Cerebellar cortex (tissue), 1 donor: ENCODE results near the gene XRCC5.

Source experiments
- DNase-seq: peaks from one replicate; pipeline ENCODE4 v3.0.0-alpha.2; 2015; ENCODE audit warnings: low spot score

XRCC5 gene

DNA sequence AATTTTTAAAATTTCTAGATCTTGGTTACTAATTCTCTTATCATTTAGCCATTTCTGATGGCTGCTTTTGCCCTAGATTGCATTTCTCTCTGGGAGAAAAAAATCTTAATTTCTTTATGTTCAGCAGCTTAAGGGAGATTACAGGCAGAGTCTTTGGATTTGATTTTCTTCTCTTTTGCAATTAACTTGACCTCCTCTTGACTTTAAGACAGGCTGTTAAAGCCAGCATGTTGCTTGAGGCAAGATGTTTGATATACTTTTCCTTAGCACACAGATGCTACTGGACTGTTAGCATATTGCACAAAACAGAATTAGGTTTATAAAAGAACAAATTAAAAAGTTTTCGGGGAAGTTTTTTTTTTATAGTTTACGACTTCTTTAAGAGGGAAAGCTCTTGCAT lies 50.0 kb downstream of the XRCC5 start:
- no peak for DNase-seq

DNA sequence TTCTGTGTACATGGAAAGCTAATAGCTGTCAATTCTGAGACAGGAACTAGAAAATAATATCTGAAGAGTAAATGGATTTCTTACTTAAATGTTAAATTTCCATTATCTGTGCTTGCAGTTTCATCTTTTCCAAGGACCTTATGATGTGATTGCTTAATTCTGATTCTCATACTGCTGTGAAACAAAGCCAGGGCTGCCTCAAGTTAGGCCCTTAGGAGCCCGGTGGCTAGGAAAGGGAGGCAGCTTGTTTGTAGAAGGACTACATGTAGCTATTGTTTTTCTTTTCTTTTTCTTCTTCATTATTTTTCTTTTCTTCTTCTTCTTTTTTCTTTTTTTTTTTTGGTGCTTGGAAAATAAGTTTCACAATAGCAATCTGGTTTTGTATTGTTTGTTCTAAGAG lies 50.5 kb downstream of the XRCC5 start:
- DNase-seq = no peak

DNA sequence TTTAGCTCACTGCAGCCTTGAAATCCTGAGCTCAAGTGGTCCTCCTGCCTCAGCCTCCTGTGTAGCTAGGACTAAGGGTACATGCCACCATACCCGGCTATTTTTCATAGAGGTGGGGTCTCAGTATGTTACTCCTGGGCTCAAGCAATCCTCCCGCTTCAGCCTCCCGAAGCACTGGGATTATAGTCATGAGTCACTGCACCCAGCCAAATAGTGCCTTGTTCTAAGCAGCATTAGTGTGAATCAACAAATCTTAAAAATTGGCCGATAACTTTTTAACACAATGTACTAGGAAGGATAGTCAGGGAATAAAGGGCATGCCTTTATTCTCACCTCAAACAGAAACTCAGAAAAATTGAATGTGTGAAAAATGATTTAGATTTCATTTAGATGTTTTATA lies 51.6 kb downstream of the XRCC5 start:
- no peak for DNase-seq

DNA sequence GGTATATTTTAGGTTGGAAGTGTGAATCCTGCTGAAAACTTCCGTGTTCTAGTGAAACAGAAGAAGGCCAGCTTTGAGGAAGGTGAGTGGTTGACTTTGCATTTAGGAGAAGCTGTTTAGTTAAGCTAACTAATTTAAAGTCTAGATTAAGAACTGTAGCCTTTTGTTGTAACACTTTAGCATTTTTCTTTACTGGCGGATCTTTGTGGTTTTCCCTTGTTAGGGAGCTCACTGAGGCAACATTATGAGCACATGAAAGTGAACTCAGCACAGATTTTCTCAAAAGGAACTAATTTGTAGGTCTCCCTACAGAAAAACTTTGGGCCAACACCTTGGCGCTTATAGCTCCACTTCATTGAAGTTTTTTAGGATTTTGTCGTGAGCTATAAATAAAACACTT lies 52.8 kb downstream of the XRCC5 start:
- DNase-seq = no peak

DNA sequence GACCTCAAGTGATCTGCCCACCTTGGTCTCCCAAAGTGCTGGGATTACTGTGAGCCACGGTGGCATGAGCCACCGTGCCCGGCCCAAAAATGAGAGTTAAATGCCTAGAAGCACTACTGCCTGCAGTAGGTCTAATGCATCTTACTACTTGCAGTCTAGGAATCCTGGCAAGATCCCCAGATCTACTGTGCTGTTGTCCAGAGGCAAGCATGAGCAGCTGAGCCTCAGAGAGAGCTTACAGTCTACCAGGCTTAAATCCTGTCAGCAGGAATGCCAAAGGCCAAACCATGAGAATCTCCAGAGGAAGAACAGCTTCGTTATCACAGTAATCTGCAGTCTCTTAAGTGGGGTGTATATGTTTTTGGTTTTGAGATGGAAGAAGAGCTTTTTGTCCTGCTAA lies 54.4 kb downstream of the XRCC5 start:
- no peak for DNase-seq

DNA sequence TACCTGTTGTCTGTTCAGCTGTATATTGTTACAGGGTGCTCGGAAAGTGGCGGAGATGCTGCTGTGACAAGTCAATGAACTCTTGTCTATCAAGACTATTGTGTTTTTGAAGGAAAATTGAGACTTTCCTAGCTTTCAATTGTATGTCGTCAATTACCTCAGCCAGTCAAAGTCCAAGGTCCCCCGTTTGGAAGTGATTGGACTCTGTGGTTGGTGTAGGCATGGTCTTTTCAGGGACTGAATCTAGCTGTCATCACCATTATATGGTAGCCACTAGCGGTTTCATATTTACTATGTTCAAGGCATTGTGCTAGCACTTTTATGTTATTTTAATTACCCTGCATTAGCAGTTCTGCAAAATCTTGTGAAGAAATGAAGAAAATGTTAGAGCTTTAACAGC lies 54.9 kb downstream of the XRCC5 start:
- no peak for DNase-seq

DNA sequence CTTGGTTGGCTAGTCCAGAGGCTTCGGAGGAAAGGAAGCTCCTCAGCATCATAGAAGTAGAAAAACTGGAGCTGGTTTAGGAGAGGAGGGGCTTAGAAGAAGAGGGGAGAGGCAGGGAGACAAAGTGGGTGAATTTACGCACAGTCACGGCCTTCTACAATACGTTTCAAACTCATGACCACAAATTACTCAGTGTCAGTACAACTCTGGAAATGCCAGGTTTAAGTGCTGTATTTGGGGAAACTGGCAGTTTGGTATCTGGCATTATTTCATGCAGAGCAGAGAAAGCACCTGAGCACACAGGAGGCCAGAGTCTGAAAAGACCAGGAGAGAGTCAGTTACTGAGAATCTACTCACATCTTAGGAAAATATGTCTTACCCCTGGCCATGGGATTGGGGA lies 55.4 kb downstream of the XRCC5 start:
- DNase-seq = no peak

DNA sequence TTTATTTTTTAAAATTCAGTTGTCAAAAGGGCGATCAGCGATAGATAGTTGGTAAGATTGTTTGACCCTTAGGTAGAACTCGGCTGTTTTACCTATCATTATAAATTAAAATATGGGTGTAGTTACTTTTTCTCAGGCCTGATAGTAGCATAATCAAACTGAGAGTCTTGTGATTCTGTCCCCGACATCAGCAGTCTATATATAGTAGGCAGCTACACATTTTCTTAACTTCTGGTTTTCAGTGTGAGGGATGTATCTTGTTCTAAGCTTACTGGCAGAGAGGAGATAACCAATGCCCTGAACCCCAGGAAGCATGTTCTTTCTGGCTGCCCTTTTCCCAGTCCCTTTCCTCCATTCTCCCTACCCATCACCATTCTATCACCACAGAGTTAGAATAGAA lies 56.6 kb downstream of the XRCC5 start:
- DNase-seq = no peak

DNA sequence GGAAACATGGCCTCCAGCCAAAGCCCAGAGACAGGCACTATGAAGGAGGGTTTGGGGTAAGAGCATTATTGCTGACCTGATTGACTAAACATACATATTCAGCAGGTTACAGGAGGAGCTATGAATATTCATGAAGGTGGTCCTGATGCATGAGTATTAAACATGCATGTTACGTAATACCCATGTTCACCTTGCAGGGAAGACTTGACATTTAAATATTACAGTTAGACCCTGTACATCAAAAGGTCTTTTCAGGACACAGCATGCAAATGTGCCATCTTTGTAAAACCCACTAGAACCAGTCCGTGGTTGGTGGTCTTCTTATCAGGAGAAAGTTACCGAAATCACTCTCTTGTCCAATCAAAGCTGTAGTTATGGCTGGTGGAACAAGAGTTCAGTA lies 59.9 kb downstream of the XRCC5 start:
- DNase-seq = no peak

DNA sequence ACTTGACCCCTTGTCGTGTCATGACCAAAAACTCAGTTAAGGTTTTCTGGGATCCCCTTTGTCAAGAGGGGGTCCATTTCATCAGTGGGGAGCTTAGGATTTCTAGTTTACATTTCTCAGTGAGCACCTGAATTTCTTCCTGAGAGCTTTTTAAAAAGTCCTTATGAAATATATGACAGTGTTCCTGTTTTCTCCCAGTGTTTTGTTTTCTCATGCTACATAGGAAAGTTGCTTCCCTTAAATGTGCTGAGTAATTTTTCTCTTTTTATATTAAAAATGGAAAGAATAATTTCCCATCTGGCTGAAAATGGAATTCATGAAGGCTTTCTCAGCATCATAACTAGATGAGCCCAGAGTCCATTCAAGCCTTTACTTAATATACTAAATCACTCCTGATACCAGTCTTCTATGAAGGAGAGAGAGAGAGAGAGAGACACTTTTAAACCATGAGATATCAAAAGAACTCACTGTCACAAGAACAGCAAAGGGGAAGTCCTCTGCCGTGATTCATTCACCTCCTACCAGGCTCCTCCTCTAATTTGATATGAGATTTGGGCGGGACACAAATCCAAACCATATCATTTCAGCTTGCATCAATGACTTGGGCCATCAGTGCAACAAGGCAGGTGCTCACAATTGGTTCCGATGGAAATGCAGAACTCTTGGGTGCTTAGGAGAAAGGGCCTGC lies 61.1 kb downstream of the XRCC5 start:
- DNase-seq = no peak

DNA sequence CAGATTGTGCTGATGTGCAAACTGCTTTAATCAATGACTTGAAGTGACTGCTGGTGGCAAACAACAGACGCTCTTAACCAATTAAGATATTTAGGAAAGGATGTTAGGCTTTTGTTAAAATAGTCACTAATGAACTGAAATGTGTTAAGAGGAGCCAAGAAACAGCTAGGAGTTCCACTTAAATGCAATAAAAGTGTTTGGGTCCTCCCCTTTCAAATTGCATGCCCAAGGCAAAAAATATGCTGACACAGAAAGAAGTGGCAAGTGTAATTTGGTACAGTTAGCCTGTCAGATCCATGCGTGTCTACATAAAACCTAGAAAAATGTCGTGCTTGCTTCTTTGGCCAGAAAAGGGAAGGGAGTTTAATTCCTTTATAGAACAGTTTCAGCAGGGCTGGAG lies 61.9 kb downstream of the XRCC5 start:
- no peak for DNase-seq

DNA sequence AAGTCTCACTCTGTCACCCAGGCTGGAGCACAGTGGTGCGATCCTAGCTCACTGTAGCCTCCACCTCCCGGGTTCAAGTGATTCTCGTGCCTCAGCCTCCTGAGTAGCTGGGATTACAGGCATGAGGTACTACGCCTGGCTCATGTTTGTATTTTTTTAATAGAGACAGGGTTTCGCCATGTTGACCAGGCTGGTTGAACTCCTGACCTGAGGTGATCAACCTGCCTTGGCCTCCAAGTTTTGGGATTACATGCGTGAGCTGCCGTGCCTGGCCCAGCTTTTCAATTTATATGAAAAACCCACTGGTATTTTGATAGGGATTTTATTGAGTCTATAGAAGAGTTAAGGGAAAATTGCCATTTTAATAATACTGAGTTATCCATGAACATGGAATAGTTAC lies 63.3 kb downstream of the XRCC5 start:
- DNase-seq = no peak

DNA sequence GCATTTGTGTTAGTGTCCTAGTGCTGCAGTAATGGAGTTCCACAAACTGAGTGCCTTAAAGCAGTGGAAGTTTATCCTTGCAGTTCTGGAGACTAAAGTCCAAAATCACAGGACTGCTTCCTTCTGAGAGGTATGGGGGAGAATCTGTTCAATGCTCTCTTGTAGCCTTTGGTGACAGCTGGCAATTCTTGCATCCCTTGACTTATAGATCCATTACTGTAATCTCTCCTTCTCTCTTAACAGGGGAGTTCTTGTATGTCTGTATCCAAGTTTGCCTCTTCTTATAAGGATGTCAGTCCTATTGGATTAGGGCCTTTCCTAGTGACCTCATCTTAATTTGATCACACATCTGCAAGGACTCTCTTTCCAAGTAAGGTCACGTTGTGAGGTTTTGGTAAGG lies 69.9 kb downstream of the XRCC5 start:
- DNase-seq = no peak

DNA sequence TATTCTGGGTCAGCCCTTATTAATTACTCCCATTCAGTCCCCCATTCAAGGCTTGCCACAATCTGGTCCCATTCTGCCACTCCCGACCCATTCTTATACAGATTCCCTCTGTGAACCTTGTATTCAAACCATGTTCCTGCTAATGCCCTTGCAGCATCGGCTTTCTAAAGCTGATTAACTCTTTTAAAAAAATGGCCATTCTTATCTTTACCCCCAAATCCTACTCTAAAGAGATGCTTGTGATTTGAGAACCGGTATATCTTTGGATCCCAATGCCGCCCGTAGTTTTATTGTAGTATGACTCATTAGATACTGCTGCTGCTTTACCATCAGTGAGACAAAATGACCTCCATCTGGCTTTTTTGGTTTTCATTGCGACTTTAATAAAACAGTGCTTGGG lies 72.2 kb downstream of the XRCC5 start:
- DNase-seq = no peak

DNA sequence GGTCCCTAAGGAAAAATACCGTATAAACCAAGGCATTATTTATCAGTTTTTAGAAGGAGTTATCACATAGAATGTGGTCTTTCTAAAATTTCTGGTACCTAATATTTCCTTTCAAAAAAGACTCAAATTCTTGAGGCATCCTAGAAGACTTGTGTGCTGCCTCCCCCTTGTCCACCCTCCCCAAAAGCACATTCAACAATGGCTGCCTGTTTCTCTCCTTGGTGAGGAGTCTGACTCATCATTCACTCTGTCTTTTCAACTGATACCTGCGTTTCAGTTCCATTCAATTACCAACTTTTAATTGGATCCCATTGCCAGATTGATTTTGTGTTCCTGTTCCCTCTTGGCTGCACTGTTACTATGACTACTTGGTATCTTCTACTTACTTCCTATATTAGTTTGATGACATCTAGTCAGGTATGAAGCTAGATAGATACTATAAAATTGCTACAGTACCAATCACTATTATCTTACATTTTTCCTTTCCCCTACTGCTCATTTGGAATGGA lies 72.9 kb downstream of the XRCC5 start:
- no peak for DNase-seq

DNA sequence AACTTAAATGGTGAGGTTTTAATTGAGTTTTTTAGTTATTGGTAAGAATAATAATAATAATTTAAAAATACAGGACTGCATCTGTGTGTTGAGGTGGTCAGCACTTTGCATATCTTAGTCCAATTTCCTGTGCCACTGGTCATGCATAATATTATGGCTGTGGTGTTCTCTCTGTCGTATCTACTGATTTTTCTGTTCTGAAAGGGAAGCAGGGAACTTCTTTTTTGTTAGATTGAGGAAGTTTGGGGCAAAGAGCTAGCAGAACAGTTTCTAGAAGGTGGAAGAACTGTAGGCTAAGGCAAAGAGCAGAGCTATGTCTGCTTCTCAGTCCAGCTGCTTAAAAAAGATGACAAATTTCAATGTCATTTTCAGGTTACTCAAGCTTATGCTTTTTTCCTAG lies 74.3 kb downstream of the XRCC5 start:
- DNase-seq = no peak

DNA sequence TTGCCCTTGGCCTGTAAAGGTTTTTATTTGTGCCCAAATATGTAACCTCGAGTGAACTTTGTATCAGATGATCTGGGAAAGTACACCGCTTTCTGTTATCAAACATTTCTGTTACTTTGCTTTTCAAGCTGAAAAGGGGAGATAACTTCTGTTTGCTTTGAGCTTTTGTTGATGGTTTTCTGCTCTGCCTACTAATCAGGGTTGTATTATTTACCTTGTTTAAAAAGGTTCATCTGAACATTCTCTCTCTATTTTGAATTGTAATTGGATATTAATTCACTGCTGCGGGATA lies 79.4 kb downstream of the XRCC5 start:
- no peak for DNase-seq

DNA sequence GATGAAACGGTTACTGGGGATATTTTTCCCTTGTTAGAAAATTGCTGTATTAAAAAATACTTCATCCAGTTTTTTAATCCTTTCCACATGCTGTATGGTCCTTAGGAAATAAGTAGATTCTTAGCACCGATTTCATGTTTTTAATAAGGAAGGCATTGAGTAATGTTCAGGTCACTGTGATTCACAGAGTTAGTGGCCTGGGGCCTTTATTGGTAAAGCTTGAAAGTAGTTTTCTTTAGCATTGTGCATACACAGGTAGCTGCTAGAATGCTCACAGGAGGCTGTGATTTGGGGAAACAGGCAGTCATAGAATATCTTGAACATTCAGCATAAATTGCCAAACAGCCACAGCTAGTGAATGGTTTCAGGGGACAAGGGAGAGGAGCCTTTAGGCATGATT lies 79.8 kb downstream of the XRCC5 start:
- DNase-seq = no peak

DNA sequence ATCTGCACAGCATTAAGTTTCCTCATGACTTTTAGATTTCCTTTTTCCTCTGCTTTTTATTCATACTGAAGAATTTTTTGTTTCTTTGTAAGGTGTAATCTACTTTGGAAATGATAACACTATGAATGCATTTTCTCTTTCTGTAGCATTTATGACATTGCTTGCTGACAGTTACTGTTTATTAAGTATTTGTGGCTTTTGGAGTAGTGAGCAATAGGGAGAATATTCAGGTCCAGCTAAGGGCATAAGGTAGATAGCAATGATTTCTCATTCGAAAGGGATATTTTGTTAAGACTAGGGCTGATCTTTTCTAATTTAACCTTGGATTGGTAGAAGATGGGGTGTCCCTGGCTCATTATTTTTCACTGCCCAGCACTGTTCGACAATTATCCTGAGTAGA lies 80.3 kb downstream of the XRCC5 start:
- no peak for DNase-seq

DNA sequence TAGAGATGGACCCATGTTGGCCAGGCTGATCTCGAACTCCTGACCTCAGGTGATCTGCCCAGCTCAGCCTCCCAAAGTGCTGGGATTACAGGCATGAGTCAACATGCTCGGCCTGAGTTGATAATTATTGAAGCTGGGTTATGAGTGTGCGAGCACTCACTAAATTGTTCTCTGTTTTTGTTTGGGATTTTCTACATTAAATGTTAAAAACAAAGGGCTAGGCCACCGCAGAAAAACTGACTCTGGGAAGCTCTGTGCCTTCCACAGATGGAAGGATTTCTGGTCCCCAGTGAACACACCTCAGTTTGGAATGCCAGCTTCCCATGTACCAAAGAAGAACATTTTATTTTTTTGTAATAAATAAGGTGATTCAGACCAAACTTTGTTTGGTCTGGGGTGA lies 83.0 kb downstream of the XRCC5 start:
- DNase-seq = no peak

DNA sequence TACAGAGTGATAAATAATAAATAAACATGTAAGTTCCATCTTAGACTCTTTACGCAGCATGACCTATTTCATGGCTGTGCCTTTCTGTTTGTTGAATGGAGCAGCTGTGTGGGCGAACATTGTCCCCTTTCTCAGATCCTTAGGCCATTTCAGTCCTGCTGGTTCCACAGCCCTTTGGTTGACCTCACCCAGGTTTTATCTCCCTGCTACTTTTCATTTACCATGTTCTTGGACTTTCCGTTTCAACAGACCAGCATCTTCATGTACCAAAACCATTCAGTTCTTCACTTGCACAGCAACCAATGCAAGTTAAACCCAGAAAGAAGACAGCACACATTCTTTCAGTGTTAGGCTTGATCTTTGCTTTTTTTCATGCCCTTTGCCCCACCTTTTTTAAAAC lies 83.8 kb downstream of the XRCC5 start:
- no peak for DNase-seq

DNA sequence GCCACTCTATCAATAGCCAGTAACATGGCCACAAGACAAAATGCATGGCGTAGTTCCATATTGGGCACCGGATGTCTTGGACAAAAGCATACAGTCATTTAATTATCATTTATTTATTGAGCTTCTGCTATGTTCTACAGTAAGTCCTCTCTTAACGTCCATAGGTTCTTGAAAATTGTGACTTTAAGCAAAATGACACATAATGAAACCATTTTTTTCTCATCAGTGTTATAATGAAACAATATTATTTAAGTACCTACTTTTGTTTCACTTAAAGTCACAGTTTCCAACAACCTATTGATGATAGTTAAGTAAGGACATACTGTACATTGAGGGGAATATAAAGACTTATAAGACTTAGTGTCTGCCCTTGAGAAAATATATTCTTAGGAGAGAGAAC lies 84.9 kb downstream of the XRCC5 start:
- no peak for DNase-seq

DNA sequence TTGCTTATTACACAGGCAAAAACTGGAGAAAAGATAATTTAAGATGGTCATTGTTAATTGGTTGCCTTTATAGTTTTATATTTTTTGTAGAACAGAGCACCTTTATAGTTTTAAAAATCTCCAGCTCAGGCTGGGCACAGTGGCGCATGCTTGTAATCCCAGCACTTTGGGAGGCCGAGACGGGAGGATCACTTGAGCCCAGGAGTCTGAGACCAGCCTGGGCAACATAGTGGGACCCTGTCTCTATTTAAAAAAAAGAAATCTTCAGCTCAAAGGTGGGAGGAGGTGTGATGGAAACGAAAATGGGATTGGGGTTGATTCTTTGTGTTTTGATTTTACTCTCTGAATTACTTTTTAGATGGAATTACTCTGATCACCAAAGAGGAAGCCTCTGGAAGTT lies 85.4 kb downstream of the XRCC5 start:
- DNase-seq = no peak

DNA sequence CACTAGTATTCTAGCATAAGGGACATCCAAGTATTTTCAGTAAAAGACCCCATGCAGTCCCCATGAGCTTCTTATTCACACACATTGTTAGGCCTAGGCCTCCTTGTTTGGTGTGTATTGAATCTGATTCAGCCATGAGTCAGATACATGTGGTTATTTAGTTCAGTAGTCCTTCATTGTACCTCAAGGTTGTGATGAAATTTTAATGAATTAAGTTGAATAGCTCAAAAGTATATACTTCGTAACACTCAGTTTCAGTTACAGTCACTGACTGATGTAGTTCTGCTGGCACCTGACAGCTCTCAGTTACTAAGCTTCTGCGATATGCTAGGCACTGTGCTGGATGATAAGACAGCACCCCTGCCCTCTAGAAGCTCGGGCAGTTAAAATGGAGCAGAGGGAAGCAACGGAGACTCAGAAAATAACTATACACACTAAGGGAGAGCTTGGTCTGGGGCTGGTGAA lies 86.4 kb downstream of the XRCC5 start:
- no peak for DNase-seq
